SK-N-SH (cell line): ENCODE data around the gene CTSF. TPM values are rescaled to one million over a fixed set of nuclear protein-coding genes. Genes with fewer than 3 reads are reported as not detected.

ENCODE experiments used
- CTCF ChIA-PET: fragments of 300-600, 350-600 bp; formaldehyde crosslinking; extraction: SDS; loops from one replicate; lab custom pipeline; 2021; lab: Yijun Ruan, JAX
- POLR2A ChIA-PET: fragments of 350-600 bp; sonication (Branson Sonifier 250); formaldehyde crosslinking; extraction: SDS; loops from one replicate; lab custom pipeline; 2020; ENCODE audit warnings: antibody characterized with exemption, inconsistent platforms; lab: Yijun Ruan, JAX
- DNase-seq: peaks from one replicate; pipeline ENCODE4 v3.0.0; 2012
- H2AFZ ChIP-seq: fragments of 200-600 bp; sonication (generic); 2 replicates; pipeline ENCODE4 v1.8.1; 2016; ENCODE audit warnings: antibody characterized with exemption, mild to moderate bottlenecking, low read depth
- H3F3A ChIP-seq: fragments of 200-600 bp; sonication (generic); replicated peaks from 2 replicates; pipeline ENCODE3; 2016; ENCODE audit warnings: antibody characterized with exemption, mild to moderate bottlenecking; ENCODE audit not compliant: insufficient read depth
- H3K27ac ChIP-seq, 2 experiments: fragments of 200-500 bp in 1 of 2; fragments of 200-600 bp in 1 of 2; sonication (Bioruptor generic) in 1 of 2; sonication (generic), shearing (Covaris generic) in 1 of 2; 2 replicates each; pipeline versions ENCODE4 v1.5.1 to v1.6.1; 2014 to 2016; ENCODE audit warnings: low read depth in 2 of 2, inconsistent platforms in 1 of 2, low read length in 1 of 2, mild to moderate bottlenecking in 1 of 2, mixed read lengths in 1 of 2
- H3K27me3 ChIP-seq: fragments of 200-600 bp; sonication (generic), shearing (Covaris generic); 2 replicates; pipeline ENCODE4 v1.6.1; 2016; ENCODE audit warnings: mixed run types; ENCODE audit not compliant: insufficient read depth
- H3K36me3 ChIP-seq, 2 experiments: fragments of 200-500 bp in 1 of 2; fragments of 200-600 bp in 1 of 2; sonication (Bioruptor generic) in 1 of 2; sonication (generic) in 1 of 2; replicated peaks in 1 of 2; 2 replicates each; pipeline versions ENCODE3 to v1.5.1; 2014 to 2016; ENCODE audit warnings: low read length in 1 of 2, mild to moderate bottlenecking in 1 of 2; ENCODE audit not compliant: insufficient read depth in 2 of 2, control insufficient read depth in 1 of 2
- H3K4me1 ChIP-seq, 2 experiments: fragments of 200-500 bp in 1 of 2; fragments of 200-600 bp in 1 of 2; sonication (Bioruptor generic) in 1 of 2; sonication (generic), shearing (Covaris generic) in 1 of 2; 2 replicates each; pipeline versions ENCODE4 v1.5.1 to v1.6.1; 2014 to 2016; ENCODE audit warnings: low read depth in 1 of 2, low read length in 1 of 2, mixed run types in 1 of 2; ENCODE audit not compliant: insufficient read depth in 2 of 2, control insufficient read depth in 1 of 2
- H3K4me2 ChIP-seq: fragments of 200-600 bp; sonication (generic), shearing (Covaris generic); 2 replicates; pipeline ENCODE4 v1.6.1; 2017; ENCODE audit warnings: mixed run types
- H3K4me3 ChIP-seq, 2 experiments: fragments of 200-500 bp in 1 of 2; fragments of 200-600 bp in 1 of 2; sonication (Bioruptor generic) in 1 of 2; sonication (generic), shearing (Covaris generic) in 1 of 2; 2 replicates each; pipeline versions ENCODE4 v1.5.1 to v1.8.1; 2014 to 2016; ENCODE audit warnings: low read depth in 2 of 2, inconsistent platforms in 1 of 2, low read length in 1 of 2, mild to moderate bottlenecking in 1 of 2, mixed read lengths in 1 of 2, moderate library complexity in 1 of 2
- H3K79me2 ChIP-seq: fragments of 200-600 bp; sonication (generic); 2 replicates; pipeline ENCODE4 v1.8.1; 2017; ENCODE audit warnings: mild to moderate bottlenecking; ENCODE audit not compliant: insufficient read depth
- H3K9ac ChIP-seq: fragments of 200-600 bp; sonication (generic); 2 replicates; pipeline ENCODE4 v1.6.1; 2017; ENCODE audit warnings: mixed run types
- H3K9me2 ChIP-seq: fragments of 200-600 bp; sonication (generic); 2 replicates; pipeline ENCODE4 v1.6.1; 2017; ENCODE audit warnings: mixed run types
- H3K9me3 ChIP-seq: fragments of 200-600 bp; sonication (generic); 2 replicates; pipeline ENCODE4 v1.6.1; 2017; ENCODE audit warnings: mixed run types, mild to moderate bottlenecking, moderate library complexity
- H4K20me1 ChIP-seq: fragments of 200-600 bp; sonication (generic); 2 replicates; pipeline ENCODE4 v1.6.1; 2017; ENCODE audit warnings: mild to moderate bottlenecking, mixed run types; ENCODE audit not compliant: insufficient read depth
- CHD2 ChIP-seq: fragments of 150-350 bp; IDR thresholded peaks from 2 replicates; pipeline ENCODE4 v1.6.1; 2018; ENCODE audit warnings: low read length; ENCODE audit not compliant: partially characterized antibody
- ELF1 ChIP-seq: IDR thresholded peaks from 2 replicates; pipeline ENCODE4 v1.4.0; 2012
- EP300 ChIP-seq, 2 experiments: IDR thresholded peaks; 2 replicates each; pipeline versions ENCODE4 v1.4.0 to v1.6.1; 2012; ENCODE audit warnings: borderline replicate concordance in 1 of 2, low read depth in 1 of 2, low read length in 1 of 2
- EZH2phosphoT487 ChIP-seq: fragments of 200-600 bp; sonication (generic); IDR thresholded peaks from 2 replicates; pipeline ENCODE4 v1.6.1; 2017; ENCODE audit warnings: low read depth, mixed run types, mild to moderate bottlenecking, antibody characterized with exemption, moderate library complexity, borderline replicate concordance
- FOSL2 ChIP-seq: IDR thresholded peaks from 2 replicates; pipeline ENCODE4 v1.4.0; 2012; ENCODE audit warnings: low read depth, mild to moderate bottlenecking, moderate library complexity, borderline replicate concordance
- FOXJ3 ChIP-seq: sonication (generic); formaldehyde crosslinking; IDR thresholded peaks from 2 replicates; pipeline ENCODE4 v1.5.1; 2020; ENCODE audit warnings: mild to moderate bottlenecking, missing genetic modification reagents
- FOXM1 ChIP-seq: IDR thresholded peaks from 2 replicates; pipeline ENCODE4 v1.4.0; 2012; ENCODE audit warnings: low read depth, mild to moderate bottlenecking
- GABPA ChIP-seq: IDR thresholded peaks from 2 replicates; pipeline ENCODE4 v1.4.0; 2012; ENCODE audit warnings: low read depth, mild to moderate bottlenecking
- MEF2A ChIP-seq: IDR thresholded peaks from 2 replicates; pipeline ENCODE4 v1.4.0; 2012; ENCODE audit warnings: low read depth, borderline replicate concordance
- MXI1 ChIP-seq: IDR thresholded peaks from 2 replicates; pipeline ENCODE4 v1.6.1; 2012; ENCODE audit warnings: mild to moderate bottlenecking, low read depth, low read length, improper control_type of control experiment
- NRF1 ChIP-seq: IDR thresholded peaks from 2 replicates; pipeline ENCODE4 v1.6.1; 2012; ENCODE audit warnings: low read depth, mild to moderate bottlenecking, low read length
- PBX3 ChIP-seq: IDR thresholded peaks from 2 replicates; pipeline ENCODE4; 2012
- RFX5 ChIP-seq: IDR thresholded peaks from 2 replicates; pipeline ENCODE4 v1.6.1; 2012; ENCODE audit warnings: mild to moderate bottlenecking, improper control_type of control experiment, low read length
- SIN3A ChIP-seq: IDR thresholded peaks from 2 replicates; pipeline ENCODE4 v1.6.1; 2012; ENCODE audit warnings: low read depth, mild to moderate bottlenecking, low read length, moderate library complexity, borderline replicate concordance
- TAF1 ChIP-seq: IDR thresholded peaks from 2 replicates; pipeline ENCODE4 v1.6.1; 2012; ENCODE audit warnings: low read depth, mild to moderate bottlenecking, low read length, moderate library complexity, borderline replicate concordance
- YY1 ChIP-seq: IDR thresholded peaks from 2 replicates; pipeline ENCODE4 v1.4.0; 2012; ENCODE audit warnings: low read depth, mild to moderate bottlenecking
- WGBS: methylation state at CpG from one replicate; pipeline ENCODE4 v1.1.6; 2017; ENCODE audit warnings: low lambda C conversion rate; 5-methylcytosine and 5-hydroxymethylcytosine counted together
- polyA plus RNA-seq, 3 experiments: library from polyadenylated mRNA; depleted of rRNA; stranded (reverse); fragments of >200 nt; gene quantifications; 2 replicates each; pipeline ENCODE4 v1.2.3, GENCODE V29; 2012
- TF ChIP-seq, protein P1 (sequence below): fragments of 150-350 bp; IDR thresholded peaks from 2 replicates; pipeline ENCODE4 v1.6.1; 2016; ENCODE audit warnings: mild to moderate bottlenecking, low read depth, low read length
- TF ChIP-seq, protein P2 (sequence below): fragments of 150-350 bp; IDR thresholded peaks from 2 replicates; pipeline ENCODE4 v1.6.1; 2017; ENCODE audit warnings: antibody characterized with exemption, low read length, low read depth, borderline replicate concordance
- TF ChIP-seq, protein P3 (sequence below): IDR thresholded peaks from 2 replicates; pipeline ENCODE4 v1.4.0; 2012; ENCODE audit warnings: low read depth
- TF ChIP-seq, protein P4 (sequence below): IDR thresholded peaks from 2 replicates; pipeline ENCODE4 v1.4.0; 2012; ENCODE audit warnings: low read depth, borderline replicate concordance

Gene CTSF
- polyA plus RNA-seq (2012; rRNA removed), result 57.2 and 60.1 TPM in 2 replicates
- polyA plus RNA-seq (2012; cell fraction: cytosol; rRNA removed), result 37.6 and 48.6 TPM in 2 replicates
- polyA plus RNA-seq (2012; cell fraction: nucleus; rRNA removed), result 115 and 131 TPM in 2 replicates

DNA sequence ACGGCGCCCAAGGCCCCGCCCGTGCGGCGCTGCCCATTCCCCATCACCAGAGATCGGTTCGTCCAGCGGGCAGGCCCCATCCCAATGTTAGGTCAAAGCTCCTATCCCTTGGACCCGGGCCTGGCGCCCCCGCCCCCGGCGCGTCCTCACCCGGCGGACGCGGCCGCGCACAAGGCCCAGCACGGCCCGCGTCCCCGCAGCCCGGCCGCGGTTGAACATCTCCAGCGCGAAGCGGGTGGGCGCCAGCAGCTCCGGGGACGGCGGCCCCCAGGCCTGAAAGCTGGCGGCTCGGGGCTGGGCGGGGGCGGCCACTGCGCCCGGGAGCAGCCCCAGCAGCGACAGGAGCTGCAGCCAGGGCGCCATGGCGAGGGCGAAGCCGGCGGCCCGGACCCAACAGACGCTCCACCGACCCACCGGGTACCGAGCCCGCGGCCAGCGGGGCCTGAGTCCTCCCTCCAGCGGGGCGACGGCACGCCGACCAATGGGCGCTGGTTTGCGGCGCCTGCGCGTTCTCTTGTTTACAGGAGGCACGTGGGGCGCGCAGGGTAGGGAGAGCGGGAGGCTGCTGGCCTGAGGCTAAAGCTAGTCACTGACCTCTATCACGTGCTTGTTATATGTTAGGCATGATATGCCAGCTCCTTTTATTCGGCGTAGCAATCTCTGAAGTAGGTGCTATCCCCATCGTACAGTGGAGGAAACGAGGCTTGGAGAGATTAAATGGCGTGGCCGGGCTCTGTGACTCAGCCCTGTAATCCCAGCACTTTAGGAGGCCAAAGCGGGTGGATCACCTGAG is at the start of gene CTSF:
TSS of gene CTSF (minus strand) at position 483 of the 793 bp plus-strand sequence. CDS start at position 363, 120 bp downstream.
- H3K27ac ChIP-seq, result peak within 1 kb of the TSS in 1 of 2 experiments; percentile 23; a peak in 1 of 4 replicates
- H3K9me2 ChIP-seq, result no peaks in the 10 kb centered on the region
- peak within 1 kb of the TSS; percentile 37; the same call in 1 of the 2 replicates for H3K9ac ChIP-seq
- H3K79me2 ChIP-seq, result no peaks in the 10 kb centered on the region
- H3K27me3 ChIP-seq, result no peaks in the 10 kb centered on the region
- 10% methylated on average over 30 of the region's 77 CpGs for WGBS
- H3K4me1 ChIP-seq, result peaks cover 0 to 7% of the 10 kb centered on the region in 2 experiments; a peak in 1 of 4 replicates
- POLR2A ChIA-PET, result interaction anchor here (0.9 to 2.7 kb wide), 3 partner anchors 23 to 109 kb away, joined by 5 to 8 read pairs (median 6); partner anchors contain the start of genes CCDC87, CCS, RBM4B and ZDHHC24
- H3K4me2 ChIP-seq, result peak within 1 kb of the TSS; percentile 79
- H2AFZ ChIP-seq, result peak within 1 kb of the TSS; percentile 73
- peak within 1 kb of the TSS; percentile 58 to 59 for H3K4me3 ChIP-seq
- DNase-seq, result peak; percentile 100
- TF ChIP-seq, protein P1, sequence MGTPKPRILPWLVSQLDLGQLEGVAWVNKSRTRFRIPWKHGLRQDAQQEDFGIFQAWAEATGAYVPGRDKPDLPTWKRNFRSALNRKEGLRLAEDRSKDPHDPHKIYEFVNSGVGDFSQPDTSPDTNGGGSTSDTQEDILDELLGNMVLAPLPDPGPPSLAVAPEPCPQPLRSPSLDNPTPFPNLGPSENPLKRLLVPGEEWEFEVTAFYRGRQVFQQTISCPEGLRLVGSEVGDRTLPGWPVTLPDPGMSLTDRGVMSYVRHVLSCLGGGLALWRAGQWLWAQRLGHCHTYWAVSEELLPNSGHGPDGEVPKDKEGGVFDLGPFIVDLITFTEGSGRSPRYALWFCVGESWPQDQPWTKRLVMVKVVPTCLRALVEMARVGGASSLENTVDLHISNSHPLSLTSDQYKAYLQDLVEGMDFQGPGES, result no peak
- TF ChIP-seq, protein P2, sequence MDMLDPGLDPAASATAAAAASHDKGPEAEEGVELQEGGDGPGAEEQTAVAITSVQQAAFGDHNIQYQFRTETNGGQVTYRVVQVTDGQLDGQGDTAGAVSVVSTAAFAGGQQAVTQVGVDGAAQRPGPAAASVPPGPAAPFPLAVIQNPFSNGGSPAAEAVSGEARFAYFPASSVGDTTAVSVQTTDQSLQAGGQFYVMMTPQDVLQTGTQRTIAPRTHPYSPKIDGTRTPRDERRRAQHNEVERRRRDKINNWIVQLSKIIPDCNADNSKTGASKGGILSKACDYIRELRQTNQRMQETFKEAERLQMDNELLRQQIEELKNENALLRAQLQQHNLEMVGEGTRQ, result peak; percentile 49
- no peak for TF ChIP-seq YY1
- TF ChIP-seq, protein P3, sequence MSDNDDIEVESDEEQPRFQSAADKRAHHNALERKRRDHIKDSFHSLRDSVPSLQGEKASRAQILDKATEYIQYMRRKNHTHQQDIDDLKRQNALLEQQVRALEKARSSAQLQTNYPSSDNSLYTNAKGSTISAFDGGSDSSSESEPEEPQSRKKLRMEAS, result peak; percentile 100
- TF ChIP-seq MEF2A, result no peak
- TF ChIP-seq PBX3, result no peak
- no peak for TF ChIP-seq FOXM1
- no peak for TF ChIP-seq RFX5
- TF ChIP-seq, protein P4, sequence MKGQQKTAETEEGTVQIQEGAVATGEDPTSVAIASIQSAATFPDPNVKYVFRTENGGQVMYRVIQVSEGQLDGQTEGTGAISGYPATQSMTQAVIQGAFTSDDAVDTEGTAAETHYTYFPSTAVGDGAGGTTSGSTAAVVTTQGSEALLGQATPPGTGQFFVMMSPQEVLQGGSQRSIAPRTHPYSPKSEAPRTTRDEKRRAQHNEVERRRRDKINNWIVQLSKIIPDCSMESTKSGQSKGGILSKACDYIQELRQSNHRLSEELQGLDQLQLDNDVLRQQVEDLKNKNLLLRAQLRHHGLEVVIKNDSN, result peak; percentile 82
- no peak for TF ChIP-seq ELF1
- peak; percentile 28 for TF ChIP-seq CHD2
- TF ChIP-seq EP300 (IDR thresholded peaks at IDR 0.05; ENCODE audit: borderline replicate concordance in 1 of 2, low read depth in 1 of 2, low read length in 1 of 2), result no peak
- no peak for TF ChIP-seq FOSL2
- TF ChIP-seq TAF1, result no peak
- TF ChIP-seq GABPA, result no peak
- TF ChIP-seq EZH2phosphoT487, result no peak
- peak; percentile 70 for TF ChIP-seq NRF1
- 0 out of 2 replicates have a peak, but pooled peaks have one; percentile 24 for TF ChIP-seq FOXJ3 (CRISPR knock-in tag)
- TF ChIP-seq MXI1, result peak; percentile 98
- peak; percentile 65; the same call in 1 of the 2 replicates for TF ChIP-seq SIN3A
- TF ChIP-seq, all 33 proteins: peak for 8
- Histone ChIP-seq H3K9me3 (no peaks in the 10 kb centered on the region), H4K20me1 (no peaks in the 10 kb centered on the region), H3K36me3 (no peaks in the 10 kb centered on the region), H3F3A (no peaks in the 10 kb centered on the region)
- CTCF ChIA-PET, result interaction anchor here (0.7 to 5.1 kb wide), 10 partner anchors 10 to 315 kb away, joined by 3 to 30 read pairs (median 4); partner anchors contain the start of genes CCDC87, CCS and RBM4B
